HepG2 (cell line): ENCODE measurements around the gene LMNA. TPM values are rescaled to one million over a fixed set of nuclear protein-coding genes. Genes with fewer than 3 reads are reported as not detected.

Experiments
- CHD2 ChIP-seq: IDR thresholded peaks from 2 replicates; pipeline ENCODE4 v1.6.1; 2011; ENCODE audit warnings: low read depth, low read length, improper control_type of control experiment
- ETV6 ChIP-seq: sonication (generic); formaldehyde crosslinking; conservative IDR thresholded peaks from 2 replicates; pipeline ENCODE4 v1.4.0; 2020; ENCODE audit warnings: missing genetic modification reagents
- SP4 ChIP-seq: sonication (generic); formaldehyde crosslinking; IDR thresholded peaks from 2 replicates; pipeline ENCODE4 v1.8.1; 2023; ENCODE audit warnings: mild to moderate bottlenecking, missing genetic modification reagents
- THAP9 ChIP-seq: sonication (generic); formaldehyde crosslinking; IDR thresholded peaks from 2 replicates; pipeline ENCODE4; 2020; ENCODE audit warnings: missing genetic modification reagents, mild to moderate bottlenecking, borderline replicate concordance
- ZNF451 ChIP-seq: sonication (generic); formaldehyde crosslinking; IDR thresholded peaks from 2 replicates; pipeline ENCODE4 v1.5.0; 2020; ENCODE audit warnings: mild to moderate bottlenecking, missing genetic modification reagents
- ZNF512B ChIP-seq: sonication (generic); formaldehyde crosslinking; IDR thresholded peaks from 2 replicates; pipeline ENCODE4 v1.5.1; 2020; ENCODE audit warnings: missing genetic modification reagents, mild to moderate bottlenecking, borderline replicate concordance
- polyA plus RNA-seq, 8 experiments: library from polyadenylated mRNA; depleted of rRNA in 3 of 8; stranded (reverse) in 7 of 8; unstranded in 1 of 8; fragments of >200 nt; fragmentation: Illumina TruSeq in 4 of 8; extraction: Trizol in 4 of 8; gene quantifications; 2 replicates each; pipeline versions ENCODE4 v1.2.1 to v1.2.3, GENCODE V29; 2011 to 2016; ENCODE audit warnings: low read depth in 4 of 8, missing spikeins in 1 of 8, mixed read lengths in 1 of 8; ENCODE audit not compliant: insufficient read depth in 1 of 8
- total RNA-seq, 5 experiments: library from RNA; depleted of rRNA; stranded (reverse); fragments of >200 nt; fragmentation: Illumina TruSeq; extraction: Trizol; gene quantifications; 2 replicates each; pipeline ENCODE4 v1.2.3, GENCODE V29; 2016; ENCODE audit warnings: low read depth in 1 of 5
- TF ChIP-seq, protein P1 (sequence below): sonication (generic); formaldehyde crosslinking; IDR thresholded peaks from 2 replicates; pipeline ENCODE4 v1.4.0; 2020; ENCODE audit warnings: low read depth, missing genetic modification reagents
- TF ChIP-seq, protein P2 (sequence below): sonication (generic); formaldehyde crosslinking; IDR thresholded peaks from 2 replicates; pipeline ENCODE4 v1.4.0; 2020; ENCODE audit warnings: missing genetic modification reagents, mild to moderate bottlenecking, borderline replicate concordance

Gene LMNA
- total and polyA plus RNA-seq, 2 of the 13 experiments (the other 11 are each of a cell fraction or from before 2014, with no cell fraction given): 107 to 225 TPM

- no peak for TF ChIP-seq CHD2
- TF ChIP-seq, protein P1, sequence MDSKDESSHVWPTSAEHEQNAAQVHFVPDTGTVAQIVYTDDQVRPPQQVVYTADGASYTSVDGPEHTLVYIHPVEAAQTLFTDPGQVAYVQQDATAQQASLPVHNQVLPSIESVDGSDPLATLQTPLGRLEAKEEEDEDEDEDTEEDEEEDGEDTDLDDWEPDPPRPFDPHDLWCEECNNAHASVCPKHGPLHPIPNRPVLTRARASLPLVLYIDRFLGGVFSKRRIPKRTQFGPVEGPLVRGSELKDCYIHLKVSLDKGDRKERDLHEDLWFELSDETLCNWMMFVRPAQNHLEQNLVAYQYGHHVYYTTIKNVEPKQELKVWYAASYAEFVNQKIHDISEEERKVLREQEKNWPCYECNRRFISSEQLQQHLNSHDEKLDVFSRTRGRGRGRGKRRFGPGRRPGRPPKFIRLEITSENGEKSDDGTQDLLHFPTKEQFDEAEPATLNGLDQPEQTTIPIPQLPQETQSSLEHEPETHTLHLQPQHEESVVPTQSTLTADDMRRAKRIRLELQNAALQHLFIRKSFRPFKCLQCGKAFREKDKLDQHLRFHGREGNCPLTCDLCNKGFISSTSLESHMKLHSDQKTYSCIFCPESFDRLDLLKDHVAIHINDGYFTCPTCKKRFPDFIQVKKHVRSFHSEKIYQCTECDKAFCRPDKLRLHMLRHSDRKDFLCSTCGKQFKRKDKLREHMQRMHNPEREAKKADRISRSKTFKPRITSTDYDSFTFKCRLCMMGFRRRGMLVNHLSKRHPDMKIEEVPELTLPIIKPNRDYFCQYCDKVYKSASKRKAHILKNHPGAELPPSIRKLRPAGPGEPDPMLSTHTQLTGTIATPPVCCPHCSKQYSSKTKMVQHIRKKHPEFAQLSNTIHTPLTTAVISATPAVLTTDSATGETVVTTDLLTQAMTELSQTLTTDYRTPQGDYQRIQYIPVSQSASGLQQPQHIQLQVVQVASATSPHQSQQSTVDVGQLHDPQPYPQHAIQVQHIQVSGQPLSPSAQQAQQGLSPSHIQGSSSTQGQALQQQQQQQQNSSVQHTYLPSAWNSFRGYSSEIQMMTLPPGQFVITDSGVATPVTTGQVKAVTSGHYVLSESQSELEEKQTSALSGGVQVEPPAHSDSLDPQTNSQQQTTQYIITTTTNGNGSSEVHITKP (CRISPR knock-in tag): peak; percentile 65; the same call in 1 of the 2 replicates
- TF ChIP-seq ZNF512B (CRISPR knock-in tag): 0 out of 2 replicates have a peak, but pooled peaks have one; percentile 22
- 0 out of 2 replicates have a peak, but pooled peaks have one; percentile 33 for TF ChIP-seq ETV6
- TF ChIP-seq, protein P2, sequence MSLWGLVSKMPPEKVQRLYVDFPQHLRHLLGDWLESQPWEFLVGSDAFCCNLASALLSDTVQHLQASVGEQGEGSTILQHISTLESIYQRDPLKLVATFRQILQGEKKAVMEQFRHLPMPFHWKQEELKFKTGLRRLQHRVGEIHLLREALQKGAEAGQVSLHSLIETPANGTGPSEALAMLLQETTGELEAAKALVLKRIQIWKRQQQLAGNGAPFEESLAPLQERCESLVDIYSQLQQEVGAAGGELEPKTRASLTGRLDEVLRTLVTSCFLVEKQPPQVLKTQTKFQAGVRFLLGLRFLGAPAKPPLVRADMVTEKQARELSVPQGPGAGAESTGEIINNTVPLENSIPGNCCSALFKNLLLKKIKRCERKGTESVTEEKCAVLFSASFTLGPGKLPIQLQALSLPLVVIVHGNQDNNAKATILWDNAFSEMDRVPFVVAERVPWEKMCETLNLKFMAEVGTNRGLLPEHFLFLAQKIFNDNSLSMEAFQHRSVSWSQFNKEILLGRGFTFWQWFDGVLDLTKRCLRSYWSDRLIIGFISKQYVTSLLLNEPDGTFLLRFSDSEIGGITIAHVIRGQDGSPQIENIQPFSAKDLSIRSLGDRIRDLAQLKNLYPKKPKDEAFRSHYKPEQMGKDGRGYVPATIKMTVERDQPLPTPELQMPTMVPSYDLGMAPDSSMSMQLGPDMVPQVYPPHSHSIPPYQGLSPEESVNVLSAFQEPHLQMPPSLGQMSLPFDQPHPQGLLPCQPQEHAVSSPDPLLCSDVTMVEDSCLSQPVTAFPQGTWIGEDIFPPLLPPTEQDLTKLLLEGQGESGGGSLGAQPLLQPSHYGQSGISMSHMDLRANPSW: no peak
- no peak for TF ChIP-seq THAP9
- no peak for TF ChIP-seq ZNF451 (CRISPR knock-in tag)
- no peak for TF ChIP-seq SP4
These were observed at the start of gene LMNA (continued) for GRCh38 chr1:156114101-156114918.
